ENCODE results near the gene CLDN2. TPM values are rescaled to one million over a fixed set of nuclear protein-coding genes. Genes with fewer than 3 reads are reported as not detected.

The CLDN2 gene
- total RNA-seq, 2 experiments from 2014 or later, result not detected

DNA sequence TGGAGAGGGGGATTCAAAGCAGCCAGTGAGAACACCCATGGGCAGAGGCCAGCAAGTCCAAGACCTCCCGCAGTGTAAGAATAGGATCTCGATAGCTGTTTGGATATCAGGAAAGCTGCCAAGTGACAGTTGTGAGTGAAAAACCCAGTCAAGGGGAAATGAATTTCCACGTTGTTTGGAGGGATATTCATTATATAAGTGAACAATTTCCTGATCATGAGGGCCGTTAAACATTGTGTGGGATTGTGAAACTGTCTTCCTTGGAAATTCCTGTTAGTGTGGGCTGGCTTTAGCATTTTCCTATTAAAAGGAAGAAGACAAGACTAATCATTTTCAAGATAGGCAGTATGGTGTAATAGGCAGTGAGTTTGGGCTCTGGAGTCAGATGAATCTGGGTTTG, 15.0 kb downstream of the CLDN2 start:
- TF ChIP-seq, protein P1, sequence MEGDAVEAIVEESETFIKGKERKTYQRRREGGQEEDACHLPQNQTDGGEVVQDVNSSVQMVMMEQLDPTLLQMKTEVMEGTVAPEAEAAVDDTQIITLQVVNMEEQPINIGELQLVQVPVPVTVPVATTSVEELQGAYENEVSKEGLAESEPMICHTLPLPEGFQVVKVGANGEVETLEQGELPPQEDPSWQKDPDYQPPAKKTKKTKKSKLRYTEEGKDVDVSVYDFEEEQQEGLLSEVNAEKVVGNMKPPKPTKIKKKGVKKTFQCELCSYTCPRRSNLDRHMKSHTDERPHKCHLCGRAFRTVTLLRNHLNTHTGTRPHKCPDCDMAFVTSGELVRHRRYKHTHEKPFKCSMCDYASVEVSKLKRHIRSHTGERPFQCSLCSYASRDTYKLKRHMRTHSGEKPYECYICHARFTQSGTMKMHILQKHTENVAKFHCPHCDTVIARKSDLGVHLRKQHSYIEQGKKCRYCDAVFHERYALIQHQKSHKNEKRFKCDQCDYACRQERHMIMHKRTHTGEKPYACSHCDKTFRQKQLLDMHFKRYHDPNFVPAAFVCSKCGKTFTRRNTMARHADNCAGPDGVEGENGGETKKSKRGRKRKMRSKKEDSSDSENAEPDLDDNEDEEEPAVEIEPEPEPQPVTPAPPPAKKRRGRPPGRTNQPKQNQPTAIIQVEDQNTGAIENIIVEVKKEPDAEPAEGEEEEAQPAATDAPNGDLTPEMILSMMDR (conservative IDR thresholded peaks at IDR 0.05; ENCODE audit: low read length), result no peak
- no peak for TF ChIP-seq EZH2phosphoT487 (IDR thresholded peaks at IDR 0.05; ENCODE audit: borderline replicate concordance, low read depth, low read length)
- H3K4me3 ChIP-seq (ENCODE audit: low read depth, low read length, poor library complexity, severe bottlenecking), result no peak overlapping the region
- BruUV-seq (replicated peaks), result no TSS peak
- no peaks in the 10 kb centered on the region for H3K4me1 ChIP-seq (ENCODE audit: insufficient read depth, low read length, poor library complexity, severe bottlenecking)
- H3K9me2 ChIP-seq (ENCODE audit: insufficient read depth, low read length), result no peaks in the 10 kb centered on the region
- H3K36me3 ChIP-seq (ENCODE audit: insufficient read depth, low read length), result no peaks in the 10 kb centered on the region
- intact Hi-C loops (cut with micrococcal nuclease; ENCODE audit: unreplicated experiment), result no loop called here
- CTCF ChIA-PET (ENCODE audit: unreplicated experiment), result no interaction called here
- DNase-seq (ENCODE audit: low spot score), result no peak
- H2AFZ ChIP-seq (ENCODE audit: low read length), result no peak overlapping the region
- no peaks in the 10 kb centered on the region for H4K20me1 ChIP-seq (ENCODE audit: insufficient read depth, low read length)
- no peak overlapping the region for H3K4me2 ChIP-seq (ENCODE audit: low read length)
- H3K79me2 ChIP-seq (ENCODE audit: insufficient read depth, low read depth, low read length), result no peaks in the 10 kb centered on the region
- H3K27ac ChIP-seq (ENCODE audit: low read depth, low read length, poor library complexity, severe bottlenecking), result no peak overlapping the region
- POLR2A ChIA-PET, result no interaction called here
- no peaks in the 10 kb centered on the region for H3K9me3 ChIP-seq (ENCODE audit: low read length)

DNA sequence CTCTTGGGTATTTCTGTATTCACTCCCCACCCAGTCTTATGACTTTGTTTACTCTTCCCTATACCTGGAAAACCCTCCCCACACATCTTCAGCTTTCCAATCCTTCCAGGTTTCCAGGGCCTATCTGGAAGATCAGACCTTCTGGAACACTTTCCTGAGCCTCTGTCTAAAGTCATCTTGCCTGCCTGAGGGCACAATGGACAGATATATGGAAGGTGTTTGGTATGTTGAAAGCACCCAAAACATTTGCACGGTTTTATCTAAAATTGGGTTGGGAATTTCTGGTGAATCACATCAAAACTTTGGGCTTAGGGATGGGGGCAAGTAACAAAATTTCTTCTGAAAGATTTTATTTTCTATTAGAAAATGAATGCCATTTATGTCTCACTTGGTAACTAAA, 16.0 kb downstream of the CLDN2 start:
- no peak overlapping the region for H3K4me2 ChIP-seq (ENCODE audit: low read length)
- H2AFZ ChIP-seq (ENCODE audit: low read length), result no peak overlapping the region
- POLR2A ChIA-PET, result no interaction called here
- CTCF ChIA-PET (ENCODE audit: unreplicated experiment), result no interaction called here
- no peaks in the 10 kb centered on the region for H3K79me2 ChIP-seq (ENCODE audit: insufficient read depth, low read depth, low read length)
- H3K36me3 ChIP-seq (ENCODE audit: insufficient read depth, low read length), result no peaks in the 10 kb centered on the region
- no peak for TF ChIP-seq EZH2phosphoT487 (IDR thresholded peaks at IDR 0.05; ENCODE audit: borderline replicate concordance, low read depth, low read length)
- TF ChIP-seq, protein P1 (conservative IDR thresholded peaks at IDR 0.05; ENCODE audit: low read length), result no peak
- no peak overlapping the region for H3K27ac ChIP-seq (ENCODE audit: low read depth, low read length, poor library complexity, severe bottlenecking)
- H4K20me1 ChIP-seq (ENCODE audit: insufficient read depth, low read length), result no peaks in the 10 kb centered on the region
- no TSS peak for BruUV-seq (replicated peaks)
- no peak overlapping the region for H3K4me3 ChIP-seq (ENCODE audit: low read depth, low read length, poor library complexity, severe bottlenecking)
- no peaks in the 10 kb centered on the region for H3K4me1 ChIP-seq (ENCODE audit: insufficient read depth, low read length, poor library complexity, severe bottlenecking)
- intact Hi-C loops (cut with micrococcal nuclease; ENCODE audit: unreplicated experiment), result no loop called here
- no peaks in the 10 kb centered on the region for H3K9me3 ChIP-seq (ENCODE audit: low read length)
- H3K9me2 ChIP-seq (ENCODE audit: insufficient read depth, low read length), result no peaks in the 10 kb centered on the region
- no peak for DNase-seq (ENCODE audit: low spot score)

DNA sequence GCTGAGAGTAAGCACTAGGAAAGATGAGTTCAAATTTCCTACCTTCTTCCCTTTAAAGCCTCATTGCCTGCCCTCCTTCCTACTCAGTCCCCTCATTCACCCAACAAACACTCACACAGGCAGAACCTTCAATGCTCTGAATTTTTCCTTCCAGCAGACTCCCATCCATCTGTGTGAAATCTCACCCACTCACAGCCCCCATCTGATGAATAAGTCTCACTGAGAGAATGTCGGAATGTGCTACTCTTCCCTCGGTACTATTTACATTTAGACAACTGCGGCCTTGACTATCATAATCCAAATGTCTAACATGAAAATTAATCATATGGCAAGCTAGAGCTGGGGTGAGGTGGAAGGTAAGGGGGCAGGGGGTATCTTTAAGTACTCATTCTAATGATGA, 19.4 kb downstream of the CLDN2 start:
- CTCF ChIA-PET (ENCODE audit: unreplicated experiment), result no interaction called here
- intact Hi-C loops (cut with micrococcal nuclease; ENCODE audit: unreplicated experiment), result no loop called here
- BruUV-seq (replicated peaks), result no TSS peak

More for the DNA sequence above, 19.4 kb downstream of the CLDN2 start:
- H3K79me2 ChIP-seq (ENCODE audit: insufficient read depth, low read depth, low read length), result no peaks in the 10 kb centered on the region
- no peaks in the 10 kb centered on the region; the same call in 1 of the 2 replicates for H3K36me3 ChIP-seq (ENCODE audit: insufficient read depth, low read length)
- no peaks in the 10 kb centered on the region for H3K4me1 ChIP-seq (ENCODE audit: insufficient read depth, low read length, poor library complexity, severe bottlenecking)
- H3K4me3 ChIP-seq (ENCODE audit: low read depth, low read length, poor library complexity, severe bottlenecking), result no peak overlapping the region
- DNase-seq (ENCODE audit: low spot score), result no peak
- no peak overlapping the region for H2AFZ ChIP-seq (ENCODE audit: low read length)
- H3K9me2 ChIP-seq (ENCODE audit: insufficient read depth, low read length), result no peaks in the 10 kb centered on the region
- H3K4me2 ChIP-seq (ENCODE audit: low read length), result no peak overlapping the region
- POLR2A ChIA-PET, result no interaction called here
- H3K9me3 ChIP-seq (ENCODE audit: low read length), result no peaks in the 10 kb centered on the region
- no peak overlapping the region for H3K27ac ChIP-seq (ENCODE audit: low read depth, low read length, poor library complexity, severe bottlenecking)
- no peaks in the 10 kb centered on the region for H4K20me1 ChIP-seq (ENCODE audit: insufficient read depth, low read length)
- TF ChIP-seq, protein P1 (conservative IDR thresholded peaks at IDR 0.05; ENCODE audit: low read length), result no peak
- TF ChIP-seq EZH2phosphoT487 (IDR thresholded peaks at IDR 0.05; ENCODE audit: borderline replicate concordance, low read depth, low read length), result no peak
